ENCODE results near the gene KLHL24. TPM values are rescaled to one million over a fixed set of nuclear protein-coding genes. Genes with fewer than 3 reads are reported as not detected.

The KLHL24 gene
- total RNA-seq, 1 experiment from 2014 or later = 7.4 TPM

DNA sequence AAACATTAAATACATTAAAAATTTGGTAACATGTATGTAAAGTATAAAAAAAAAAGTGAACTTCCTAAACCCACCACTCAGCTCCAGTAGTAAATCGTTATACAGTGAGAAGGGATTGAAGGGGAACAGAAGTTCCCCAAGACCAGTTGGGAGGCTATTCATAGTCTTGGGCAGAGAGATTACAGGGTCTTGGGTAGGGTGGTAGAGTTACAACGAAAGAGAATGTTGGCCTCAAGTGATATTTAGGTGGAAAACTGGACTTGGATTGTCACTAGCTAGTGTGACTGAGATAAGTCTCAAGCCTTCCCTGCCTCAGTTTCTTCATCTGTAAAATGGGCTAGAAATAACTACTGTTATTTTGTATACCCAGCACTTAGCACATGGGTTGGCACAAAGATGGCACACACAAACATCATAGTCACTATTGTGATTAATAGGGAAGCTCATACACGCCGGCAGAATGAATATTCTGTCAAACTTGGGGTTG, 61.7 kb downstream of the KLHL24 start:
- no peaks in the 10 kb centered on the region for H3K27me3 ChIP-seq (ENCODE audit: low read length)
- peaks cover 15% of the 10 kb centered on the region; the same call in 1 of the 2 replicates for H4K20me1 ChIP-seq (ENCODE audit: low read length)
- intact Hi-C loops (cut with micrococcal nuclease) = no loop called here

DNA sequence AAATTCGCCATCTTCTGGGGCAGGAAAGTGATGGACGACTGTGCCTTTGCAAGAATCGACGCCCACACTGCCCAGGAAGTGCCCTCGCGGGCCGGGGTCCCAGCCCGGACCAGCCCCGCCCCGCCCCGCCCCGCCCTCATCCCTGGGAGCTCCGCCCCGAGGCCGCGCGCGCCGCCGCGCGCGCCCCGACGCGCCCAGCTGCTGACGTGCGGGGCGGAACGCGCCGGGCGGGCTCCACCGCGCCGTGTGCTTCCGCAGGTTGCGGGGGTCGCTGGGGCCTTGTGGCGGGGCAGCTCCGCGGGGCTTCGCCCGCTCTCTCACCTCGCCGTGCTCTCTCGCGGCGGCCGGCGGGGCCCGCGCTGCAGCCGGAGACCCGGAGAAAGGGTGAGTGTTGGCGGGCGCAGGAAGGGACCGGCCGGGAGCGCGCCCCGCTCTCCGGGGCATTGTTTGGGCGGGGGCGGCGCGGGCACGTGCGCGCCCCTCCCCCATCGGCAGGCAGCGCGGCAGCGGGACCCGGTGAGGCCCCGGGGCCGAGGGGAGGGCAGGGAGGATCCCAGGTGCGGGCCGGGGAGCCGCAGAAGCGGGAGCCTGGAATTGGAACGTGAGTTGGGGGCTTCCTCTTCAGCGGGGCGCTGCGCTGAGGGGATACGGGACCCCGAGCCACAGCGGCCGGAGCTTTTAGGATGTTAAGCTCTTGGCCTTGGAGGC, 62.3 kb downstream of the KLHL24 start, which contains the start of gene YEATS2:
TSS of gene YEATS2 (plus strand) at position 188 of the 708 bp plus-strand sequence. CDS start 17,366 bp downstream, outside the sequence.
- Histone ChIP-seq H3K4me3 (ENCODE audit: low read length) (peak within 1 kb of the TSS; percentile 99), H3K9me2 (replicated peaks; ENCODE audit: low read length) (no peaks in the 10 kb centered on the region; the same call in 1 of the 2 replicates), H3K9ac (ENCODE audit: low read length) (peak within 1 kb of the TSS; percentile 91), H3K9me3 (ENCODE audit: low read length) (no peaks in the 10 kb centered on the region), H3K27ac (ENCODE audit: low read length) (peak within 1 kb of the TSS; percentile 5; the same call in 1 of the 2 replicates), H3K79me2 (ENCODE audit: low read length) (peaks cover 55% of the 10 kb centered on the region), H3K27me3 (ENCODE audit: low read length) (no peaks in the 10 kb centered on the region), H3K36me3 (ENCODE audit: low read depth, low read length) (peaks cover 5% of the 10 kb centered on the region; the same call in 1 of the 2 replicates), H3K4me2 (ENCODE audit: low read length) (peak within 1 kb of the TSS; percentile 92), H3F3A (ENCODE audit: low read length, unreplicated experiment) (no peaks in the 10 kb centered on the region), H2AFZ (ENCODE audit: low read length) (peak within 1 kb of the TSS; percentile 95), H3K4me1 (ENCODE audit: insufficient read depth, low read length) (peaks cover 15% of the 10 kb centered on the region), H4K20me1 (ENCODE audit: low read length) (peaks cover 15% of the 10 kb centered on the region; the same call in 1 of the 2 replicates)
- DNase-seq = peak; percentile 73
- ChIA-PET POLR2A (ENCODE audit: unreplicated experiment) (interaction anchor here (0.5 to 1.0 kb wide), 5 partner anchors 33 to 589 kb away, joined by 3 to 11 read pairs (median 4); no protein-coding TSS in a partner anchor), CTCF (interaction anchor here (0.6 kb wide), 3 partner anchors 38 to 446 kb away, joined by 3 to 7 read pairs (median 4); no protein-coding TSS in a partner anchor)
- intact Hi-C loops (cut with micrococcal nuclease) = loop anchor here (2.0 kb wide), 1 partner anchor 61 kb away; no protein-coding TSS in a partner anchor
- peak; percentile 79 for ATAC-seq
- TF ChIP-seq, protein P1, sequence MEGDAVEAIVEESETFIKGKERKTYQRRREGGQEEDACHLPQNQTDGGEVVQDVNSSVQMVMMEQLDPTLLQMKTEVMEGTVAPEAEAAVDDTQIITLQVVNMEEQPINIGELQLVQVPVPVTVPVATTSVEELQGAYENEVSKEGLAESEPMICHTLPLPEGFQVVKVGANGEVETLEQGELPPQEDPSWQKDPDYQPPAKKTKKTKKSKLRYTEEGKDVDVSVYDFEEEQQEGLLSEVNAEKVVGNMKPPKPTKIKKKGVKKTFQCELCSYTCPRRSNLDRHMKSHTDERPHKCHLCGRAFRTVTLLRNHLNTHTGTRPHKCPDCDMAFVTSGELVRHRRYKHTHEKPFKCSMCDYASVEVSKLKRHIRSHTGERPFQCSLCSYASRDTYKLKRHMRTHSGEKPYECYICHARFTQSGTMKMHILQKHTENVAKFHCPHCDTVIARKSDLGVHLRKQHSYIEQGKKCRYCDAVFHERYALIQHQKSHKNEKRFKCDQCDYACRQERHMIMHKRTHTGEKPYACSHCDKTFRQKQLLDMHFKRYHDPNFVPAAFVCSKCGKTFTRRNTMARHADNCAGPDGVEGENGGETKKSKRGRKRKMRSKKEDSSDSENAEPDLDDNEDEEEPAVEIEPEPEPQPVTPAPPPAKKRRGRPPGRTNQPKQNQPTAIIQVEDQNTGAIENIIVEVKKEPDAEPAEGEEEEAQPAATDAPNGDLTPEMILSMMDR (conservative IDR thresholded peaks at IDR 0.05; ENCODE audit: low read depth, low read length) = no peak
- TF ChIP-seq EZH2 (IDR thresholded peaks at IDR 0.05; ENCODE audit: low read length, unreplicated experiment) (no peak), EZH2phosphoT487 (IDR thresholded peaks at IDR 0.05; ENCODE audit: borderline replicate concordance, low read length) (no peak)
- BruUV-seq (replicated peaks) = no TSS peak

More for the DNA sequence above, 61.7 kb downstream of the KLHL24 start:
- peak overlapping the region; percentile 95 for H2AFZ ChIP-seq (ENCODE audit: low read length)
- DNase-seq = no peak
- peak overlapping the region; percentile 91; the same call in 1 of the 2 replicates for H3K9ac ChIP-seq (ENCODE audit: low read length)
- no peak overlapping the region for H3K27ac ChIP-seq (ENCODE audit: low read length)
- no peaks in the 10 kb centered on the region for H3K9me3 ChIP-seq (ENCODE audit: low read length)
- peak overlapping the region; percentile 92 for H3K4me2 ChIP-seq (ENCODE audit: low read length)
- peaks cover 49% of the 10 kb centered on the region for H3K79me2 ChIP-seq (ENCODE audit: low read length)
- H3F3A ChIP-seq (ENCODE audit: low read length, unreplicated experiment) = no peaks in the 10 kb centered on the region
- CTCF ChIA-PET = interaction anchor here (0.6 kb wide), 1 partner anchor 37 kb away, joined by 3 read pairs; no protein-coding TSS in a partner anchor
- H3K4me3 ChIP-seq (ENCODE audit: low read length) = peak overlapping the region; percentile 70
- H3K4me1 ChIP-seq (ENCODE audit: insufficient read depth, low read length) = peaks cover 15% of the 10 kb centered on the region
- BruUV-seq (replicated peaks) = TSS peak; percentile 99
- H3K9me2 ChIP-seq (replicated peaks; ENCODE audit: low read length) = no peaks in the 10 kb centered on the region; the same call in 1 of the 2 replicates
- H3K36me3 ChIP-seq (ENCODE audit: low read depth, low read length) = peaks cover 5% of the 10 kb centered on the region; the same call in 1 of the 2 replicates
- POLR2A ChIA-PET (ENCODE audit: unreplicated experiment) = interaction anchor here (0.5 to 1.0 kb wide), 4 partner anchors 61 to 589 kb away, joined by 3 to 5 read pairs (median 4); no protein-coding TSS in a partner anchor
- TF ChIP-seq EZH2 (IDR thresholded peaks at IDR 0.05; ENCODE audit: low read length, unreplicated experiment) = no peak
- ATAC-seq = no peak

DNA sequence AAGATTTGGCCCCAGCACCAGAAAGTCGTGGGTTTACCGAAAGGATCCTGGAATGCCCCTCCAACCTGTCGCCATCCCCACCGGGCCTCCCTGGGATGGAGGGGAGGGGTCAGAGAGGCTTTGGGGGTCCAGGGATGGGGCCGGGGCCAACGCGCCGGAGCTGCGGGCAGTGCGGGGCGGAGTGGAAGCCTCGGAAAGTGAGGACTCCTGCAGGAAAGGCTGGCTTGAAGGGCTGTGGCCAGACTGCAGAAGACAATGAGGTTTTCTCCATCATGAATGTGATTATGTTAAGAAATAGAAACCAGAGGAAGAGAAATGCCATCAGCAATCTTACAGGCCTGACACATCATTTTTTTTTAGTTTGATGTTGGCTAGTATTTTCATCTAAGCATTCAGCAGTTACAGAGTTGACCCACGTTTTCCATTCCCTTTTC, 62.9 kb downstream of the KLHL24 start:
- intact Hi-C loops (cut with micrococcal nuclease) = loop anchor here (2.0 kb wide), 1 partner anchor 62 kb away; no protein-coding TSS in a partner anchor
- no peak for TF ChIP-seq EZH2 (IDR thresholded peaks at IDR 0.05; ENCODE audit: low read length, unreplicated experiment)
- TF ChIP-seq EZH2phosphoT487 (IDR thresholded peaks at IDR 0.05; ENCODE audit: borderline replicate concordance, low read length) = no peak
- TF ChIP-seq, protein P1 (conservative IDR thresholded peaks at IDR 0.05; ENCODE audit: low read depth, low read length) = no peak
- Histone ChIP-seq H3K27me3 (ENCODE audit: low read length) (no peaks in the 10 kb centered on the region), H3K9me3 (ENCODE audit: low read length) (no peaks in the 10 kb centered on the region), H3K36me3 (ENCODE audit: low read depth, low read length) (peaks cover 5% of the 10 kb centered on the region; the same call in 1 of the 2 replicates), H3K79me2 (ENCODE audit: low read length) (peaks cover 60% of the 10 kb centered on the region), H3K4me3 (ENCODE audit: low read length) (peak overlapping the region; percentile 99), H3K9ac (ENCODE audit: low read length) (peak overlapping the region; percentile 91), H4K20me1 (ENCODE audit: low read length) (peaks cover 15% of the 10 kb centered on the region; the same call in 1 of the 2 replicates), H3K9me2 (replicated peaks; ENCODE audit: low read length) (no peaks in the 10 kb centered on the region; the same call in 1 of the 2 replicates), H3F3A (ENCODE audit: low read length, unreplicated experiment) (no peaks in the 10 kb centered on the region), H2AFZ (ENCODE audit: low read length) (peak overlapping the region; percentile 86), H3K4me1 (ENCODE audit: insufficient read depth, low read length) (peaks cover 15% of the 10 kb centered on the region), H3K4me2 (ENCODE audit: low read length) (peak overlapping the region; percentile 85), H3K27ac (ENCODE audit: low read length) (peak overlapping the region; percentile 5; the same call in 1 of the 2 replicates)
- ATAC-seq = peak; percentile 51
- ChIA-PET POLR2A (ENCODE audit: unreplicated experiment) (no interaction called here), CTCF (no interaction called here)
- BruUV-seq (replicated peaks) = no TSS peak
- peak; percentile 30 for DNase-seq

All from PC-3 (cell line).